HG02884 (cell line): ENCODE measurements around the gene PC.

ENCODE experiments used
- ATAC-seq: cut with Tn5 transposase; IDR thresholded peaks from one replicate; pipeline ENCODE4 v1.9.1; 2021; ENCODE audit warnings: mild to moderate bottlenecking, moderate library complexity; ENCODE audit not compliant: unreplicated experiment

The PC gene

DNA sequence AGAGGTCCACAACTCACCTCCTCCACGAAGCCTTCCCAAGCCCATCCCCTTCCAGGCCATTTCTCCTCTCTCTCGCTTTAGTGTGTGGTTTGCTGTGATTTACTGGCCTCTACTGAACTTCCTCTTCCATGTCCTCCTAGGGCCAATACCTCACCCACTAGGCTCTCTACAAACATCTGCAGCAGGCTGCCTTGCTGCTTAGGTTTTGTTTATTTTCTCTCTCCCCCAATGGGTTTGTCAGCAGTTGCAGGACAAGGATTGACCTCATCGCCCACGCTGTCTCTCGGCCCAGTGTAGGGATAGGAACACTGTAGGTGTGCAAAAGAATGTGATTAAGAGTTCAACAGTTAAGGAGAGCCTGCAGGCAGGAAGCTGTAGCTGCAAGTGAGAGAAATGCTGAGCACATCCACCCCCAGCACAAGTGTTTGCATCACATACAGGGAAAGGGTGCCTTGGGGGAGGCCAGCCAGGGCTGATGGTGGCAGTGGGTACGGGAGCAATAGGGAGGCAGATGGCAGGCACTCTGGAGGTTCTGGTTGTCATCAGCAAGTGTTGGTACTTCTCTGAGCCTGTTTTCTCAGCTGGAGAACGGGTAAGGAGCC, 1.4 kb downstream of the PC start:
- ATAC-seq, result no peak

DNA sequence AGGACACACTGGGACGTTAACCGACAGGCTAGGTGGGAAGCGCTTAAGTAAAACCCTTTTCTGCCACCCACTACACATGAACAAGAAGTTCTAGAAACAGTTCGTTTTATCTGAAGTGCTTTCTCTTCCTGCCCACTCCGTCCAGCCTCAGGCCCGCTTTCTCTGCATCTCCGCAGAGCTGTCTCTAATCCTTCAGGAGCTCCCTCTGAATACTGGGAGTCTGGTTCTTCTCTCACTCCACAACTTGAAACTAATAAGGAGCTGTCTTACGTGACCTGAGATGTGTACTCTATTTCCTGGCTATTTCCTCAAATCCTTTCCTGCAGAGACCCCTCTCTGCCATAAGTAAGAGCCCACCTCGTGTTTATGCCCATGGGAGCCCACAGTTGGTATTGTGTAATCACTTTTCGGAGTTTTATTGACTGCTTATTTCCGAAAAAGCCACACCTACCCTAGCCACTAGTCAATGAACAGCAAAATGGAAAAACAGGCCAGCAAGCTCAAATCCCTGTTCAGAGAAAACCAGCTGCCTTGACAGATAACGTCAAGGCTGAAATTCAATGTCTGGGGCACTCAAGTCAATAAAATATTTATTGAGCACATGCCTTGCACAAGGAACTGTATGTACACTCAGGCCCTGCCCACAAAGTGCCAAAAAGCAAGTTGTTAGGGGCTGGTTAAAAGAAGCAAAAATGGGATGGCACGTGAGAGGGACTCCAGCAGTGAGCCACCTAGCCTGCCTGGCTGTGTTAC, 4.9 kb downstream of the PC start:
- no peak for ATAC-seq

DNA sequence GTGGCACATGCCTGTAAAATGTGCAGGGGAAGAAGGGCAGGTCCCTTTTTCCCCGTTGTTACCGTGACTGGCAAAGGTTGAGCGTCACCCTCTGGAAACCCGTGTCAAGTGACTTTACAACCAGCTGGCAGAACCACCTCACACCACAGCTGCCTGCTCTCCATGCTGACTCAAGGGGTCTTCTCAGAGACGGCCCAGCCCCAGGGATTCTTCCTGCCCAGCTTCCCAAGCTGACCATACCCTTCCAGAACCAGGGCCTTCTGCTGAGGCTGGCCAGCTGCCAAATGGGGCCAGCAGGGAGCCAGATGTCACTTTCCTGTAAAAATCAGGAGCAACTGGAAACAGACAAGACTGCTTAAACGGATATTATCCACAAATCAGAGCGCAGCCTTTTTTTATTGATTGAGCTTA, 6.3 kb downstream of the PC start:
- ATAC-seq, result no peak

DNA sequence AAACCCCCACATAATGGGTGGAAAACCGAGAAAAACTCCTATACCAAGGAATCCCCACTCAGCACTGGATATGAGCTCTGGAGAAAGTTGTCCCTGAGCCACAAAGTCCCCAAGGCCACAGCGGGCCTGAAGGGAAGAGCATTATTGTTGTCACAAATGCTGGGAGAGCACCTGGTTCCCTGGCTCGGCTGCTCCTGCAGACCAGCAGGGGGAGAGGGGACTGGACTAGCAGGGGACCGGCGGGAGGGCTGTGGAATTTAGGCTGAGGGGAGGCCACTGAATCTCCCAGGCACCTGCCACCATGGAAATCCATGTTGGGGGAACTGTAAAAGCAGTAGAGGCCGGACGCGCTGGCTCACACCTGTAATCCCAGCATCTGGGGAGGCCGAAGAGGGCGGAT, 7.0 kb downstream of the PC start:
- ATAC-seq, result no peak

DNA sequence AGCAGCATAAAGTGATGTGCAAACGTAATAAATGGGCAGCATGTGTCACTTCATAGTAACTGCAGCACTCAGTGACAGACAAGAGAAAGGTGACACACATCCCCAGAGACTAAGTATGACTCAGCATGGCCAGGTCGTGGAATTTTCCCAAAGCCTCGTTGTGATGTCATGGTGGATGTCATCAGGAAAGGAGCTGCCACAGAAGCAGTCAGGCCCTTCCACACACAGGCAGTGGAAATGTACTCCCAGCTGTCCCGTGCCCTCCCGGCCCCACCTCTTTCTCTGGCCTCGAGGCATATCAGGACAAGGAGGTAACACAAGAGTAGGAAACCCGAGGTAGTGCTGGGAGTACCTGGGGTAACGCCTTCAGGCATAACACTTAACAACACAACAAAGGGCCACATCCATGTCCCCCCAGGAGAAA, 8.1 kb downstream of the PC start:
- ATAC-seq, result no peak

DNA sequence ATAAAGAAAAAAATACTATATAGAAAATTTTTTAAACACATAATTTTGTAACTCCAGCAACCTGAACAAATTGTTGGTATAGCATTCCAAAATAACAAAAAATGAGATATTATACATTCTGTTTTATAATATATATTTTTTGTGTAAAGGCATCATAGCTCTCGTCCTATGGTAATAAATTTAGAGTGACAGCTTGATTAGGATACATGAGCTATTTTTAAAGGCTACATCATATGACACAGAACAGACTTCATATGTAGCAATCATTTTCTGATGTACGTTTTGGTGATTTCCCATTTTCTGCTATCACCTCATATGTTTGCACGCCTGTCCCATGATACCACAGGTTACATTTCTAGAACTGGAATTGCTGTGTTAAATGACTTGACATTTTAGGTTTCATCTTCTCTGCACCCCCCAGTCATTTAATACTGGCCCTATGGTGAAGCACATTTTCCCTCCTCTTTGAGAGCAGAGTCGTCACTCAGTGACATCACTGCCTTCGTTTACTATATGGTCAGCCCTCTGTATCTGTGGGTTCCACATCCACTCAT, 19.5 kb downstream of the PC start:
- no peak for ATAC-seq

DNA sequence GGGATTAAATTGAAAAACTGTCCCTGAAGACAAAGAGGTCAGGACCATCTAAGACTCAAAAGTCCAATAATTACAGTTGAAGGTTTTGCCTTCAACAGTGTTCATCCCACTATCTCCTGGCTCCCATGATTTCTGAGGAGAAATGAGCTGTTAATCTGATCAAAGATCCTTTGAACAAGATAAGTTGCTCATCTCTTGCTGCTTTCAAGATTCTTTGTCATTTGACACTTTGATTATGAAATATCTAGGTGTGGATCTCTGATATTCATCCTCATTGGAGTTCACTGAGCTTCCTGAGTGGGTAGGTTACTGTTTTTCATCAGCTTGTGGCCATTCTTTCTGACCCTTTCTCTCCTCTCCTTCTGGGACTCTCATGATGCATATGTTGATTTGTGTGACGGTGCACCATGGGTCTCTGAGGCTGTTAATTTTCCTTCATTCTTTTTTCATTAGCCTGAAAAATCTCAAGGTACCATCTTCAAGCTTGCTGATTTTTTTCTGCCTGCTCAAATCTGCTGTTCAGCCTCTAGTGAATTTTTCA, 20.9 kb downstream of the PC start:
- no peak for ATAC-seq

DNA sequence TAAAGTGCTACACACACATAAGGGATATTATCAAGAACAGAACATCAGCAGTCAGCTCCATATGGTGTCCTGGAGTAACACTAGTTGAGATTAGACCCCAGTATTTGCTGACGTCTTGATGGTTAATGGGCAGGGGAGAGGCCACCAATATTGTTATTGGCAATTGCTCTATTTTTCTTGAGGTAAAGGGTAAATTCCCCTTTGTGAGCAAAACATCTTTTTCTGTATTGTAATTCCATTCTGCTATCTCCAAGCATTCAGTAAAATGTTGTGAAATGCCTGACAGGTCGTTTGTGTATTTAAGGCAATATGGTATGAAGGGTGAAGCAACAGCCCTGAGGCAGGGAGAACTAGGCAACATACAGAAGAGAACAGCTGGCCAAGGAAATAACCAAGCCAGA, 21.9 kb downstream of the PC start:
- no peak for ATAC-seq

DNA sequence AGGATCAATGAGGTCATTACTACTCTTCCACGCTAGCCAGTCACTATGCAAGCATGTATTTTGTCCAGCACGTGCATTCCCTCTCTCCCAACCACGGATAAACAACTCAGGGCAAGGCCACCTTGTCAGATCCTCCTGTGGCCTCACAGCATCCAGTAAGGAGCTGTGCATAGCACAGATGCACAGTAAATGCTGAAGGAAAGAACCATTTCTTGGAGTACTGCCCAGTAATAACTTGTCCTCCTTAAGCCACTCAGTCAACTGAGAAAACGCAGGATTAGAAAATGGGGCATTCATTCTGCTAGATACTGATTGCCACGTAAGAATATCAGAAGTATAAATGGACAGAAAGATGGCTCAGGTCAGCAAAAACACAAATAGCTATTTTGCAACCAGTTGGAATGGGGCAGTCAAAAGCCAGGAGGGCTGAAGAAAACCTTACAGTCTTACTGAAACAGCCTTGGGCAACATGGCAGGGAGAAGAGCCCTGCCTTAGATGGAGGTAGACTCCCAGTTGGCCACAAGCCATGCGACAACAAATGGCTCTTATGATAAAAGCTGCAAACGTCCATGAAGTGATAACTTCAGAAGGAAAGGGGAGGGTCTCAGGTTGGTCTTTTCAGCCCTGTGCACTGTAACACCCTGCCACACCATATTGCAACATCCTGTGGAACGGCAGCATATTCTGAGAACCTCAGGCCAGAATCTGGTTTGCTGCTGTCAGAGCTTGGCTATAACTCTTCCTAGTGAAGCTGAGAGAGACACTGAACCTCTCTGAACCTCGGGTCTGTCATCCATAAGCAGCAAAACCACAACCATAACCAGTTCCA, 23.0 kb downstream of the PC start:
- ATAC-seq, result no peak

DNA sequence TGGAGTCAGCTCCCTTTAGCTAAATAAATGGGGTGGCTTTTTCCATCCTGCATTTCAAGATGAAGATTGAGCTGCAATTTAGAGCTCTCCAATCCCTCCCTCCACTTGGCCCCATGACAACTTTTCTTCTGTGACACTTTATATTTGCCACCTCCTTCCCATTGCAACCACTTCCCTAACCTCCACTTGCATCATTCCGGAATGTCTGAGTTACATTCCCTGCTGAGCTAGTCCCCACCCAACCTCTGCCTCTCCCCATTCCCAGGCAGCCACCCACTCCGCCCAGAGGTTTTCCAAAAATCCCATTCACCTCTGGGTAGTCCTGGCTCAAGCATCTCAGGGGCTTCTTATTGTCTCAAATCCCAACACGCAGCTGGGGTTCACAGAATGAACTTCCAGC, 24.7 kb downstream of the PC start:
- ATAC-seq, result no peak

DNA sequence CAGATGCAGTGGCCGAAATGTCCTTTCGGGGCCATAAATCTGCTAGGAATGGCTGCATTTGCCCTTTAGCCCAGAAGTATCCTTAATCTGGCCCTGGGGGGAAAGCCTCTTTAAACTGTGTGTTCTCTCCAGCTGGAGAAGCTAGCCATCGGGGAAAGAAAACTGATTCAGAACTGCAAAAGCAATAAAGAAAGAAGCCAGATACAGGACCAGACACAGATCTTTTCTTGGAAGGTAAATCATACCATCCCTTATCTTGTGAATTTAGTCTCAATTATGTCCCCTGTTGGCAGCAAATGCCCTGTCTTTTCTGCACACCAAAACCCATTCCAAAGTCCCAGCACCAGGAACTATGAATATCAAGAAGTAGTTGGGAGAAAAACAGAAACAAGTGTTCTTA, 25.6 kb downstream of the PC start:
- no peak for ATAC-seq

DNA sequence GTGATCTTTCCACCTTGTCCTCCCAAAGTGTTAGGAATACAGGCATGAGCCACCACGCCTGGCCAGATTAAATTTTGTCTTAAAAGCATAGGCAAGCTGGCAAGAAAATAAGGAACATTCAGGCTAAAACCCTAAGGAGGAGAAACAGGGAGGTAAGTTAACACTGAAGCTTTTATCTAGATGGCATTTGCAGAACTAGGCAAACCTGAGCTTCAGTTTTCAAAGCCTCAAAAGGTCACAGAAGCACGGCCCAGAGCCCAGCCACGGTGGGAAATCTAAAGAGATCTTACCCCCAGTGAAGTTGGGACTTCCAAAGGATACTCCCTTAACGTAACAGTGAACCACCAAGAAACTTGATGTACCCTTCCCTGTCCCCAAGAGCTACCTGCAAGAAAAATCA, 28.4 kb downstream of the PC start:
- no peak for ATAC-seq

DNA sequence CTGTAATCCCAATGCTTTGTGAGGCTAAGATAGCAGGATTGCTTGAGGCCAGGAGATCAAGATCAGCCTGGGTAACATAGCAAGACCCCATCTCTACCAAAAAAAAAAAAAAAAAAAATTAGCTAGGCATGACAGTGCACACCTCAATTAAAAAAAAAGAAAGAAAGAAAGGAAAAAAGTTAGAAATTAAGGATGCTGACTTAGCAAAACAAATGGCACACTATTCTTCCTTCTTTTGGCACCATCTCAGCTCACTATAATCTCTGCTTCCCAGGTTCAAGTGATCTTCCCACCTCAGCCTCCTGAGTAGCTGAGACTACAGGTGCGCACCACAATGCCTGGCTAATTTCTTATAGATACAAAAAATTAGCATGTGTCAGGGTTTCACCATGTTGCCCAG, 33.9 kb downstream of the PC start:
- no peak for ATAC-seq

DNA sequence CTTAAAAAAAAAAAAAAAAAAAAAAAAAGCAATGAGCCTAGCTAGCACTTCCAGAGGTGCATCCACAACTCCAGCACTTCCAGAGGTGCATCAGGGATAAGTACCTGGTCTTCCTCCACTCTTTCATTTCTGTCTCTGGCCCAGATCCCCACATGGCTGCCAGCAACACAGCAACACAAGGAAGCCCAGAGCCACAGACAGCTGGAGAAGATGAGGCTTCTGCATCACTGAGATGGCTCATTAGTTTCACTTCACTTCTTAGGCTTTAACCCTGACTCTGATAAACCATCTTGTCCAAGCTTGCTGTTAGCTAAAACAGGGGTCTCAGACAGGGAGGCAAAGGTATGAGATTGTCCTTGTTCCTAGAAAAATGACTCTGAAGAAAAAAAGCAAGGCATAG, 35.6 kb downstream of the PC start:
- ATAC-seq, result no peak

DNA sequence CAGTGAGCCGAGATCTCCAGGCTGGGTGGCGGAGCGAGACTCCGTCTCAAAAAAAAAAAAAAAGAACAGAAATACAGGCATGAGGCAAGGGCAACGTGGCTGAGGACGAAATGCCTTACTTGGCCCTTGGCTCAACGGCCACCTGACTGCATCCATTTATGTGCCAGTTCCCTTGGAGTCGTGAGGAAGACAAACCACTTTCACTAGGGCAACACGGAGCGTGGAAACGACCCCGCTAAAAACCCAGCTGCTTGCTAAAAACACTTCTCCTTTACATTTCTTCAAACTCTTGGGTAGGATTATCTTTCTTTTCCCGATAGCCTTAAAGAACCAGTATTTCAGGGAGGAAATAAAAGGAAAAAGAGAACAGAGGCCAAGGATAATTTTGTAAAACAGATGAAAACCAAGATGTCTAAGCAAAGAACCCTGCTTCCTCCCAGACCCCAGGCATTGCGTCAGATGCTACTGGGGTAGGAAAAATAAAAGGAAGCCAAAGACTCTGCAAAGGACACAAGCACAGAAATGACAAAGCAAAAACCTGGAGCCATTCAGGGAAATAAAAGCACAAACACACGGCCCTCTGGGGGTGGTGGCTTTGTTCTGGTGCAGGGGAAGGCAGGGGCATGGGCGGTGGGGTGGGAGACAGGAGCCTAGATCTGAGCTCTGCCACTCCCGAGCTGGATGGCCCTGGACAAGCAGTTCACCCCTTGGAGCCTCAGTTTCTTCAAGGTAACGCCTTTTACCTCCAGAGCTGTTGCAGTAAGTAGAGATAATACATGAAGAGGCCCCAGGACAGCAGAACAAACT, 37.0 kb downstream of the PC start:
- ATAC-seq, result no peak

DNA sequence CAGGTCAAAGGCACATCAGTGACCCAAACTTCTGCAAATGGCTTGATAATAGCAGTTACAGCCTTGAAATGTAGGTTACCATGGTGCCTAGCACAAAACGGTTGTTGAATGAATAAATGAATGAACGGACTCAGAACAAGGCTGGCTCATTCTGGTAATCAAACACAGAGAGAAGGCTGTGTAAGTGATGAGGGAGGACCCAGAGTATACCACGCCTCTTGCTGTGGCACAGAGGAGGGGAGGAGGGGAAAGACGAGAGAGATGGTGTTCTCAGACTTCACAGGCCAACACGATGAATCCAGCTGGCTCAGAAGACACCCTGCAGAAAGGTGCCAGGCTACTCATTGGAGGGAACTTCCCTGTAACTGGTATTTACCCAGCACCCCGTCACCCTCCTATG, 38.3 kb downstream of the PC start:
- no peak for ATAC-seq

DNA sequence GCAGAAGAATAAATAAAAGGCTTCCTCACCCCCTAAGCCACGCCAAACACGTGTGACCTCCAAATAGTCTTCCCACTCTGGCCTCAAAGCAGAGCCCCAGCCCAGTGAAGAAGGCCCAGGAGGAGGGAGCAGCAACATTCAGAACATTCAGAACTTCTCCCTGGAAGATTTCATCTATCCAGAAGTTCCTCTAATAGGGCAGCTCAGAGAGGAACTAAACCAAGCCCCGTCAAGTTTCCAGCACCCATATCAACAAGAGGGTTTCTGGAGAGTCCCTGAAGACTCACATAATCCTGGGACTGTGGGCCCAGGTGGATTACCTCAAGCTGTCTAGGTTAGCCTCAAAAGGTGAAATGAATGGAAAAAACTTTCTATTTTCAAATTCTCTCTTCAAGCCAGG, 39.4 kb downstream of the PC start:
- no peak for ATAC-seq

DNA sequence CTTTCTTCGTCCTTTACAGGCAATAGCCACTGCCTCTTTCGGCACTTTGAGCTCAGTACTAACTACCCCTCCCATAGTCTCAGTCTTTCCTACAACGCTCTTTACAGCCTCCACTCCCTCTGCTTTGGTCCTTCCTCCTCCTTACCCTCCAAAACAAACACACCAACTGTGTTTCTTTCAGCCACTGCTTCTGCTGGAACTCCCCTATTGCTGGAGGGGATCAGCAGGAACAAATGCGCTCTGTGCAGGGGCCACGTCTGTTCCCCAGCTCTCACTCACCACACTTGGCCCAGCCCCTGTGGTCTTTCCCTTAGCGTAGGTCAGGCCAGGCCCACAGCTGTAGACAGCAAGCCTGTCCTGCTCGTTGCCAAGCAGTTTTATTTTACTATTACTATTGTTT, 42.3 kb downstream of the PC start:
- ATAC-seq, result no peak

DNA sequence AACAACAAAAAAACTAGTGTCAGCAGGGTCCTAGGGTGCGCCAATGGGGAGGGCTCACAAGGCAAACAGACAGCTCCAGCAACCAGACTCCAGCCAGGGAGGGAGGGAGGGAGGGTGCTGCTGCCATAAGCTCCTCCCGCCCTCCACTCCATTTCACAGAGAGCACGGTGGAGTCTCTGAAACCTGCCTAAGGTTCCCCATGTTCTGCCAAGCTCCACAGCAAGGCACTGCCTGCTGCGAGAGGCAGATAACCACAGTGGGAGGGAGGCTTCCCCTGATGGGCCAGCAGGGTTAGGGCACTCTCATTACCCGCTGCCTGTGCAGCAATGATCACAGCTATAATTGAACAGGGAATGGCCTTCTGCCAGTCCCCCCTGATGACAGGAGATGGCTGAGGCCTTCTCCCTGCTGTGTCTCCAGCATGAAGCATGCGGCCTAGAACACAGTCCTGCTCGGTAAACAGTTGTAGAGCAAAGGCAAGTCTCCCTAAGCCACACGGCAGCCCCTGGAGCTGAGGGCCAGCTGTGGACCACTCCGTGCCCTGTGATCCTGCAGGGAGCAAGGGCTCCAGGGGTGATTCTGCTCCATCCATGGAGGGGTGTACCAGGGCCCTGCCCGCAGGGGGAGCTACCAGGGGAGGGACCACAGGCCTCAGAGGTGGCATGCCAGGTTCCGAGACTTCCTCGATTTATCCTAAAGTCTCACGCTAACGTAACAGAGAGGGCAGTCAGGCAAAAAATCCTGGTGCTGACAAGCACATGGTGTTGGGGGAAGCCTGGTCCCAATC, 42.9 kb downstream of the PC start:
- ATAC-seq, result no peak

DNA sequence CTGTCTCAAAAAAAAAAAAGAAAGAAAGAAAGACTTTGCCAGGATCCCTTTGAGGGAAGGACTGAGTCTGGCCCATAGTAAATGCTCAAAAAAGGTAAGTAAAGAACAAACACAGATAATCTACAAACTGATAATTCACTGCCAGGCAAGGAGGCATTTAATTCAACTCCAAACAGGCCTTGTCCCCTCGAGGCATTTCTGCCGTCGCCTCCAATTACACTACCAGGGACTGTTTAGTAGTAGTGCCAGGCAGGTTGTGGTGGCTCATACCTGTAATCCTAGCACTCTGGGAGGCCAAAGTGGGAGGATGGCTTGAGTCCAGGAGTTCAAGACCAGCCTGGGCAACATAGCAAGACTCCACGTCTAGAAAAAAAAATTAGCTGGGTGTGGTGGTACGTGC, 43.7 kb downstream of the PC start:
- ATAC-seq, result no peak
